Mesendoderm (in vitro differentiated cells): ENCODE measurements around the gene SETD1A.

Experiments
- DNase-seq: peaks from one replicate; pipeline ENCODE4 v3.0.0; 2013
- H2AK5ac ChIP-seq: 2 replicates; pipeline ENCODE4 v1.6.1; 2013; ENCODE audit warnings: low read length, inconsistent platforms
- H2BK120ac ChIP-seq: 2 replicates; pipeline ENCODE4 v1.6.1; 2013; ENCODE audit warnings: low read depth, mild to moderate bottlenecking, low read length, moderate library complexity, mixed read lengths
- H2BK15ac ChIP-seq: replicated peaks from 2 replicates; pipeline ENCODE4 v1.6.1; 2013; ENCODE audit warnings: low read depth, mild to moderate bottlenecking, moderate library complexity
- H2BK5ac ChIP-seq: 2 replicates; pipeline ENCODE4 v1.6.1; 2013; ENCODE audit warnings: low read length, inconsistent platforms
- H3K18ac ChIP-seq: 2 replicates; pipeline ENCODE4 v1.6.1; 2013; ENCODE audit warnings: mild to moderate bottlenecking, low read length, mixed read lengths
- H3K23ac ChIP-seq: one replicate; pipeline ENCODE4 v1.6.1; 2013; ENCODE audit warnings: low read length
- H3K27ac ChIP-seq: 2 replicates; pipeline ENCODE4 v1.5.1; 2013; ENCODE audit warnings: low read depth, mild to moderate bottlenecking, inconsistent platforms, low read length, moderate library complexity
- H3K27me3 ChIP-seq: 2 replicates; pipeline ENCODE4 v1.6.1; 2013; ENCODE audit warnings: low read length, control low read depth, mild to moderate bottlenecking, inconsistent platforms; ENCODE audit not compliant: insufficient read depth, poor library complexity
- H3K36me3 ChIP-seq: 2 replicates; pipeline ENCODE4 v1.6.1; 2013; ENCODE audit warnings: low read length, inconsistent platforms; ENCODE audit not compliant: control insufficient read depth, insufficient read depth
- H3K4ac ChIP-seq: one replicate; pipeline ENCODE4 v1.6.1; 2013; ENCODE audit warnings: low read depth, mild to moderate bottlenecking, low read length, moderate library complexity
- H3K4me1 ChIP-seq: 2 replicates; pipeline ENCODE4 v1.6.1; 2013; ENCODE audit warnings: low read depth, low read length, inconsistent platforms; ENCODE audit not compliant: control insufficient read depth
- H3K4me2 ChIP-seq: 2 replicates; pipeline ENCODE4 v1.6.1; 2013; ENCODE audit warnings: low read length
- H3K4me3 ChIP-seq: 2 replicates; pipeline ENCODE4 v1.5.1; 2013; ENCODE audit warnings: mild to moderate bottlenecking, low read length
- H3K56ac ChIP-seq: one replicate; pipeline ENCODE4 v1.6.1; 2013; ENCODE audit warnings: low read length
- H3K79me1 ChIP-seq: 2 replicates; pipeline ENCODE4 v1.6.1; 2013; ENCODE audit warnings: low read length, inconsistent platforms
- H3K79me2 ChIP-seq: 2 replicates; pipeline ENCODE4 v1.6.1; 2013; ENCODE audit warnings: mild to moderate bottlenecking, low read length; ENCODE audit not compliant: control insufficient read depth, insufficient read depth
- H3K9ac ChIP-seq: 2 replicates; pipeline ENCODE4 v1.6.1; 2013; ENCODE audit warnings: low read length, inconsistent platforms
- H4K5ac ChIP-seq: one replicate; pipeline ENCODE4 v1.6.1; 2013; ENCODE audit warnings: low read length
- H4K8ac ChIP-seq: one replicate; pipeline ENCODE4 v1.6.1; 2013; ENCODE audit warnings: low read depth, mild to moderate bottlenecking, control low read depth, low read length, moderate library complexity
- WGBS: extraction: QIAGEN DNeasy Blood & Tissue Kit; methylation state at CpG from one replicate; pipeline ENCODE4 v1.1.7; 2013; ENCODE audit warnings: low lambda C conversion rate, missing lambda C conversion rate; ENCODE audit not compliant: insufficient coverage; ENCODE audit errors: extremely low coverage; 5-methylcytosine and 5-hydroxymethylcytosine counted together

Gene SETD1A

DNA sequence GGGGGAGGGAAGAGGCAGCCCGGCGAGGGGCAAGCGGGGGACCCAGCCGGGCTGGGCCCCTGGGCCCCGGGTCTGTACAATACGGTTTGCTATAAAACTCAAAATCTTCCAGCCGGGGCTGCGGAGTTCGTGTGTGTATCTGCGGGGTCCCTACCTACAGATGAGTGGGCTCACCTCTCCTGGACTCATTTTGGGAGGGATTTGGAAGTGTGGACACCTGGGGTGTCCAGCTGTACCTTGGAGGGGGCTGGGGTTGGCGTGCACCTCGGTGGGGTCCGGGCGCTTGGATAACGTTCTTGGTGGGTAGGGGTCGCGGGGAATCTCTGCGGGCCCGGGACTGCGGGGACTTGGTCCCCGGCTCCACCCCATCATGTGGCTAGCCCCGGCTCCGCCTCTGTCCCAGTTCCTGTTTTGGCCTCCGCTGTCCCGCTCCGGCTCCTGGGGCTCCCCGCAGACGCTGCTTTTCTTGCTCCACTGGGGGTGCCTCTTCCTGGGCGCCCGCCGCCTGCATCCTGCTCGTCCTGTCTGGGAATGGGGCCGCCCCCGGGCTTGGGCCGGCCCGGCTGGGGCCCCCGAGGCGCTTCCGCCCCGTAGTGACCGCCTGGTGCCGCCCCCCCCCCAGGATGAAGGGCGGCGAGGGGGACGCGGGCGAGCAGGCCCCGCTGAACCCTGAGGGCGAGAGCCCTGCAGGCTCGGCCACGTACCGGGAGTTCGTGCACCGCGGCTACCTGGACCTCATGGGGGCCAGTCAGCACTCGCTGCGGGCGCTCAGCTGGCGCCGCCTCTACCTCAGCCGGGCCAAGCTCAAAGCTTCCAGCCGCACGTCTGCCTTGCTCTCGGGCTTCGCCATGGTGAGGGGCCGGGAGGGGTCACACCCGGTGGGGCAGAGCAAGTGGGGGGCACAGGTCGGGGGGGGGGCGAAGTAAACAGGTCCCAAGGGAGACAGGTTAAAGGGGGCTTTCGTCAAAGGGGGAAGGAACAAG, 8.6 kb upstream of the SETD1A start, which contains the start of gene ORAI3:
TSS of gene ORAI3 (plus strand) at position 402 of the 983 bp plus-strand sequence. CDS start at position 624, 222 bp downstream.
- no peak within 1 kb of the TSS for H2BK15ac ChIP-seq

DNA sequence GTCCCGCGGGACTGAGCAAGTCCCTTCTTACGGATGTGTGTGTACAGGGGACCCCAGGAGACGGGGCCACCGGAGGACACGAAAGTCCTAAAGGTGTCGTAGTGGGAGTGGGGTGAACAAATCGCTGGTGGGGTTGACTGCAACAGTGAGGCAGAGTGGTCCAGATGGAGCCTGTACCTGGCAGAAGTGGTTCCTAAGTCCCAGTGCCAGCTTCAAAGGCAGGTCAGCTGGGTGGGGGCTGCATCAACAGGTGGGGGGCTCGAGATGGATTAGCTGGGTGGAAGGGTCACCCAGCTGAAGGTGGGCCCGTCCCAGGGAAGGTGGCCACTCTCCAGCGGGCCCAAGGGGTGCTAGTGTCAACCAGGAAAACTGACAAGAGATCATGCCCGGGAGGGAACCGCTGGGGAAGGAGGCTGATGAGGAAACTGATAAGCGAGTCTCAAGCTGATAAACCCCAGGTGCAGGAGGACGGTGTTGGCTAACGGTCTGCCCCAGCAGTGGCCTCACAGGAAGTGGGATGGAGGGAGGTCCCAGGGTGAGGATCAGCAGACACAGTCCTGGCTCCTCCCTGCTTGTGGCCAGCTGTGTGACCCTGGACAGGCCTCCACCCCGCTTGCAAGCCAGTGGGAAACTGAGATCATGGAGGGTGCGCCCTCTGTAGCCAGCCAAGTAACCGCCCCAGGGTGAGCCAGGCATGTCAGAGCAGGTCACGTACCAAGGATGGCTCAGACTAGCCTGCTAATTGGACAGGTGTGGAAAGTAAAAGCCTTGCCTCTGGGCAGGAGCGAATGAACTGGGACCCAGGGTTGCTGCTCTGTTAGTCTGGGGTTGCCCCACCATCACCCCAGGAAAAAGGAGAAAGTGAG, 7.7 kb upstream of the SETD1A start:
- WGBS = no CpG with 5 or more reads among the region's 21 CpGs
- peaks cover 2% of the 10 kb centered on the region for H3K36me3 ChIP-seq
- H3K18ac ChIP-seq = peak overlapping the region; percentile 94
- no peak overlapping the region for H3K4ac ChIP-seq
- no peak overlapping the region for H4K8ac ChIP-seq
- peak overlapping the region; percentile 74 for H2BK5ac ChIP-seq
- H3K4me3 ChIP-seq = peak overlapping the region; percentile 51
- H2BK120ac ChIP-seq = no peak overlapping the region
- peak; percentile 94 for DNase-seq
- no peak overlapping the region for H3K23ac ChIP-seq
- H3K4me2 ChIP-seq = peak overlapping the region; percentile 52
- peak overlapping the region; percentile 96 for H3K27ac ChIP-seq
- peak overlapping the region; percentile 89 for H3K9ac ChIP-seq
- no peak overlapping the region for H4K5ac ChIP-seq
- peak overlapping the region; percentile 5 for H2AK5ac ChIP-seq
- peak overlapping the region; percentile 98 for H3K56ac ChIP-seq
- peaks cover 3% of the 10 kb centered on the region for H3K79me1 ChIP-seq
- no peak overlapping the region for H2BK15ac ChIP-seq
- no peaks in the 10 kb centered on the region for H3K79me2 ChIP-seq
- H3K27me3 ChIP-seq = no peaks in the 10 kb centered on the region
- peaks cover 9% of the 10 kb centered on the region for H3K4me1 ChIP-seq

More for the DNA sequence above, 8.6 kb upstream of the SETD1A start, which contains the start of gene ORAI3:
- peak within 1 kb of the TSS; percentile 90 for H3K23ac ChIP-seq
- DNase-seq = peak; percentile 74
- H3K18ac ChIP-seq = peak within 1 kb of the TSS; percentile 94
- WGBS = no CpG with 5 or more reads among the region's 70 CpGs
- peak within 1 kb of the TSS; percentile 75 for H2BK5ac ChIP-seq
- no peak within 1 kb of the TSS for H4K8ac ChIP-seq
- peak within 1 kb of the TSS; percentile 98 for H3K56ac ChIP-seq
- peak within 1 kb of the TSS; percentile 51 for H3K4me3 ChIP-seq
- H2BK120ac ChIP-seq = peak within 1 kb of the TSS; percentile 46
- H3K4ac ChIP-seq = peak within 1 kb of the TSS; percentile 92
- H2AK5ac ChIP-seq = peak within 1 kb of the TSS; percentile 5
- no peak within 1 kb of the TSS for H4K5ac ChIP-seq
- peaks cover 4% of the 10 kb centered on the region for H3K36me3 ChIP-seq
- H3K27me3 ChIP-seq = no peaks in the 10 kb centered on the region
- peaks cover 9% of the 10 kb centered on the region for H3K4me1 ChIP-seq
- H3K79me1 ChIP-seq = peaks cover 5% of the 10 kb centered on the region
- no peaks in the 10 kb centered on the region for H3K79me2 ChIP-seq
- H3K4me2 ChIP-seq = peak within 1 kb of the TSS; percentile 87
- H3K9ac ChIP-seq = peak within 1 kb of the TSS; percentile 89
- H3K27ac ChIP-seq = peak within 1 kb of the TSS; percentile 96

DNA sequence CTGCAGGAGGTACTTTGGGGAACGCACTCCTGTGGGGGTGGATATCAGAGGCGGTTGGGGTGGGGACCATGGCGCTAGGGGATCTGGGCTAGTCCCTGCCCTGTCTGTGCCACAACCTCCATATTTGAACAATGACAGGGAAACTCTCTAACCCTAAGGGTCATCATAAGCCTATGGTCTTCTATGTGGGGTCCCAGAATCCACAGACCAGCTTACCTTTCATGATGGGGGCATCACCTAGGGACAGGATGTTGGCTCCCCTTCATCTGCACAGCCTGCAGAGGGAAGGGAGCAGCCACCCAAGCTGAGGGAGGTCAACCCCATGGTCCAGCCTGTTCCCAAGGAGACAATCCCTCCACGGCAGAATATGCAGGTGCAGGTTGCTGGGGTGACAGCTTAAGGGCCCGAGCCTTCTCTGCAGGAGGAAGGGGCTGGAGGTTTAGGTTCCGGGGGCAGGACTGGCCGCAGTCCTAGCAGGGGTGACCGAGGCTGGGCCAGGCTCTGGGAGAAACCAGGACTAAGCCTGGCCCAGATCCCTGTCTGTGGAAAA, 7.0 kb upstream of the SETD1A start:
- WGBS = no CpG with 5 or more reads among the region's 8 CpGs

DNA sequence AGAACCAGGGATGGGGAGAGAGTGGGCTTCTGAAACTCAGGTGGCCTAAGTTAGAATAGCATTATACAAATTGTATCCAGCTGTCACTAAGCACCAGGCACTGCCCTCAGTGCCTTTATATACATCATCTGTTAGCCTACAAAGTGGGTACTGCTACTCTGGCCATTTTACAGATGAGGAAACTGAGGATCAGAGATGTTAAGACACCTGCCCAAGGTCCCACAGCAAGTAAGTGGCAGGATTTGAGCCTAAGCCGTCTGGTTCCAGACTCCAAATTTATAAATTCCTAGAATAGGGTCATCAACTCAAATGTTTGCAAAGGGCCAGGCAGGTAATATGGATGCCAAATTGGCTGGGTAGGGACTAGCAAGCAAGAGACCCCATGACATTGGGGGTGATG, 6.4 kb upstream of the SETD1A start:
- WGBS = no CpG with 5 or more reads among the region's 1 CpG
- peaks cover 3% of the 10 kb centered on the region for H3K79me1 ChIP-seq

More for the DNA sequence above, 7.0 kb upstream of the SETD1A start:
- Histone ChIP-seq H3K9ac (peak overlapping the region; percentile 68), H3K79me2 (no peaks in the 10 kb centered on the region), H2BK15ac (no peak overlapping the region), H3K4me1 (peaks cover 9% of the 10 kb centered on the region), H3K18ac (no peak overlapping the region), H3K4me2 (no peak overlapping the region), H3K4ac (no peak overlapping the region), H2AK5ac (peak overlapping the region; percentile 31), H3K56ac (peak overlapping the region; percentile 98), H3K27ac (no peak overlapping the region), H3K36me3 (peaks cover 2% of the 10 kb centered on the region), H3K27me3 (no peaks in the 10 kb centered on the region), H3K4me3 (no peak overlapping the region), H4K8ac (no peak overlapping the region), H3K23ac (no peak overlapping the region), H2BK5ac (no peak overlapping the region), H2BK120ac (no peak overlapping the region), H3K79me1 (peaks cover 3% of the 10 kb centered on the region), H4K5ac (no peak overlapping the region)
- DNase-seq = no peak

DNA sequence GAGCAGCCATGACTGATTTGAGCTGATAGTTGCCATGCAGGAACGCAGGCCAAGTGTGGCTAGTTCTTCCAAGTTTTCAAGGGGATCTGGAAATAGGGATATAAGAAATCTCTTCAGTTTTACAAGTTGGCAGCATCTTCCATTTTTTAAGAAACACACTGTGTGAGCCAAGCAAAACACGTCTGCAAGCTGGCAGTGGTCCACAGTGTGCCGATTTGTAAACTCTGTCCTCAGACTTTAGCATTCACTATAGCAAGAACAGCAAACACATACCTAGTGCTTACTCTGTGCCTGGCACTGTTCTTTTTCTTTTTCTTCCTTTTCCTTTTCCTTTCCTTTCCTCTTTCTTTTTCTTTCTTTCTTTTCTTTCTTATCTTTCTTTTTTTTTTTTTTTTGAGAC, 5.8 kb upstream of the SETD1A start:
- no peak overlapping the region for H4K8ac ChIP-seq
- no peak overlapping the region for H3K4ac ChIP-seq
- no CpG with 5 or more reads among the region's 3 CpGs for WGBS
- no peak overlapping the region for H3K4me2 ChIP-seq
- H3K4me1 ChIP-seq = peaks cover 9% of the 10 kb centered on the region
- H3K18ac ChIP-seq = no peak overlapping the region
- no peak overlapping the region for H2BK120ac ChIP-seq
- H3K23ac ChIP-seq = no peak overlapping the region
- no peaks in the 10 kb centered on the region for H3K79me2 ChIP-seq
- H2AK5ac ChIP-seq = no peak overlapping the region
- no peak overlapping the region for H2BK15ac ChIP-seq
- no peak overlapping the region for H4K5ac ChIP-seq
- peaks cover 3% of the 10 kb centered on the region for H3K79me1 ChIP-seq
- no peak overlapping the region for H3K56ac ChIP-seq
- H3K4me3 ChIP-seq = no peak overlapping the region
- no peak for DNase-seq
- no peak overlapping the region for H2BK5ac ChIP-seq
- no peak overlapping the region for H3K9ac ChIP-seq
- H3K27ac ChIP-seq = no peak overlapping the region
- H3K27me3 ChIP-seq = no peaks in the 10 kb centered on the region
- peaks cover 2% of the 10 kb centered on the region for H3K36me3 ChIP-seq

More for the DNA sequence above, 6.4 kb upstream of the SETD1A start:
- Histone ChIP-seq H3K9ac (no peak overlapping the region), H3K56ac (no peak overlapping the region), H4K8ac (no peak overlapping the region), H3K79me2 (no peaks in the 10 kb centered on the region), H3K23ac (no peak overlapping the region), H2BK5ac (no peak overlapping the region), H3K27me3 (no peaks in the 10 kb centered on the region), H2BK15ac (no peak overlapping the region), H3K4me2 (no peak overlapping the region), H3K18ac (no peak overlapping the region), H3K4ac (no peak overlapping the region), H4K5ac (no peak overlapping the region), H3K36me3 (peaks cover 2% of the 10 kb centered on the region), H2AK5ac (no peak overlapping the region), H3K4me1 (peaks cover 9% of the 10 kb centered on the region), H2BK120ac (no peak overlapping the region), H3K27ac (no peak overlapping the region), H3K4me3 (no peak overlapping the region)
- no peak for DNase-seq
